ENCODE results near the gene FOXL2.

FOXL2 gene

DNA sequence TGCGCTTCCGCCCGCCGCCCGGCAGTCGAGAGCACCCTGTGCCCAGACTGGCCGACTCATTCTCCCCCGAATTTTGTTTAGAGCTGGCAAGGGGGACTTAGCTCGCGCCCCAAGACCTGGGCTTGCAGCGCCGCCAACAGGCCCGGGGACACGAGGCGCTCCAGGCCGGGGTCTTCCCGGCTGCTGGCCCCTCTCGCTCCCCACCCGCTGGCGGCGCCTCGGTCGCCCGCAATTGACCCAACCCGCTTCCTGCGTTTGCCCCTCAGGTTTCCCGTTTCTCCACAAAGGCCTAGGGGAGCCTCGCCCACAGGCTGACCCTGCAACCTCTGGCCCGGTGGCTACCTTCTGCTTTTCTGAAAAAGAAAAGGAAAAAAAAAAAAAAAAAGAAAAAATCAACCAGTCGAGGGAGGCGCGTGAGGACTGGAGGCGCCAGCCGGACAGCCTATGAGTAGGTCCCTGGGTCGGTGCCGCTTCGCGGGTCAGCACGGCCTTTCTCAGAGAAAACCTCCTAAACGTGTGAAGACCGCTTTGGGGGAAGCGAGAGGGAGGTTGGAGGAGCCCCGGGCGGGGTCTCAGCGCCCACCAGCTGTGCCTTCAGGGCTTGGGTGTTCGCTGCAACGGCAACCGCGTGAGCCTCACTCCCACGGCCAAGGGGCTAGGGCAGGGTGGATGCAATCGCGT, 7.2 kb downstream of the FOXL2 start:
- Histone ChIP-seq H3K4me3 (ENCODE audit: low read length) (no peak overlapping the region), H3K9me3 (ENCODE audit: control insufficient read depth, insufficient read depth, low read length) (no peaks in the 10 kb centered on the region), H3K9me2 (replicated peaks; ENCODE audit: control insufficient read depth, low read length) (no peaks in the 10 kb centered on the region), H3K79me2 (ENCODE audit: control insufficient read depth, low read length) (no peaks in the 10 kb centered on the region), H3K4me1 (ENCODE audit: control insufficient read depth, low read length) (peaks cover 4% of the 10 kb centered on the region; the same call in 1 of the 2 replicates), H3K36me3 (ENCODE audit: control insufficient read depth, low read length) (no peaks in the 10 kb centered on the region), H3K27me3 (ENCODE audit: control insufficient read depth, low read length) (peaks cover 72% of the 10 kb centered on the region), H3F3A (ENCODE audit: control insufficient read depth, insufficient read depth) (no peaks in the 10 kb centered on the region), H3K4me2 (ENCODE audit: low read length) (no peak overlapping the region), H4K20me1 (ENCODE audit: control insufficient read depth, insufficient read depth, low read depth, low read length) (no peaks in the 10 kb centered on the region), H3K27ac (ENCODE audit: low read depth, low read length) (no peak overlapping the region)
- TF ChIP-seq, protein P1, sequence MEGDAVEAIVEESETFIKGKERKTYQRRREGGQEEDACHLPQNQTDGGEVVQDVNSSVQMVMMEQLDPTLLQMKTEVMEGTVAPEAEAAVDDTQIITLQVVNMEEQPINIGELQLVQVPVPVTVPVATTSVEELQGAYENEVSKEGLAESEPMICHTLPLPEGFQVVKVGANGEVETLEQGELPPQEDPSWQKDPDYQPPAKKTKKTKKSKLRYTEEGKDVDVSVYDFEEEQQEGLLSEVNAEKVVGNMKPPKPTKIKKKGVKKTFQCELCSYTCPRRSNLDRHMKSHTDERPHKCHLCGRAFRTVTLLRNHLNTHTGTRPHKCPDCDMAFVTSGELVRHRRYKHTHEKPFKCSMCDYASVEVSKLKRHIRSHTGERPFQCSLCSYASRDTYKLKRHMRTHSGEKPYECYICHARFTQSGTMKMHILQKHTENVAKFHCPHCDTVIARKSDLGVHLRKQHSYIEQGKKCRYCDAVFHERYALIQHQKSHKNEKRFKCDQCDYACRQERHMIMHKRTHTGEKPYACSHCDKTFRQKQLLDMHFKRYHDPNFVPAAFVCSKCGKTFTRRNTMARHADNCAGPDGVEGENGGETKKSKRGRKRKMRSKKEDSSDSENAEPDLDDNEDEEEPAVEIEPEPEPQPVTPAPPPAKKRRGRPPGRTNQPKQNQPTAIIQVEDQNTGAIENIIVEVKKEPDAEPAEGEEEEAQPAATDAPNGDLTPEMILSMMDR (IDR thresholded peaks at IDR 0.05; ENCODE audit: low read depth, low read length, poor library complexity, severe bottlenecking), result no peak
- TF ChIP-seq EZH2phosphoT487 (IDR thresholded peaks at IDR 0.05; ENCODE audit: borderline replicate concordance, low read length), result no peak

DNA sequence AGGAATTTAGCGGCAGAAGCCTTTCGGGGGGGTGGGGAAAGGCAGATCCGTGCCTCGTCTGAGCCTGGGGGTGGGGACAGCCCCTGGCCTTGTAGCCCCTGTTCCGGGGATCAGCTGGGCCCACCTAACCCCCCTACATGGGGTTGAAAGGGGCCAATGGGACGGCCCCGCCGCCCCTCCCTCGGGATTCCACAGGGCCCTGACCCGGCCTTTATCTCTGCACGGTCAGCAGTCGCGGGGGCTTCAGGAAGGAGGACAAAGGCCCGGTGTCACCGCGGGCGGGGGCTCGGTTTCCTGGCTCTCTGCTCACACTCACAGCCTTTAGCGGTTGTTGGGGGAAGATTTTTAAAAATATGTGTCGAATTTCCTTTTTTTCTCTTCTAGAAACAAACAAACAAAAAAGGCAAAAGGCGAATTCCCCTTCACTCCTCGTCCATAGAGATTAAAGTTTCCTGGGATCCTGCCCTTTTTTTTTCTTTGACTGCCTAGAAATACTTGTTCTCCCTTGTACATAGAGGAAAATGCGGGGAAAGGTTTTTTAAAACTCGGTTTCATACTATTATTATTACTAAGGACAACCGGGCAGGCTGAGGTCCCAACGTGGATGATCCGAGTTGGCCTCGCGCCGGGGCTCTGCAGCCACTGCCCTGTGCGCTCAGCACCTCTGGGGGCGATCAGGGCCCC, 7.9 kb downstream of the FOXL2 start:
- H3K27ac ChIP-seq (ENCODE audit: low read depth, low read length), result no peak overlapping the region
- no peaks in the 10 kb centered on the region for H3F3A ChIP-seq (ENCODE audit: control insufficient read depth, insufficient read depth)
- H3K79me2 ChIP-seq (ENCODE audit: control insufficient read depth, low read length), result no peaks in the 10 kb centered on the region
- TF ChIP-seq, protein P1 (IDR thresholded peaks at IDR 0.05; ENCODE audit: low read depth, low read length, poor library complexity, severe bottlenecking), result no peak
- peak; percentile 48; the same call in 1 of the 2 replicates for TF ChIP-seq EZH2phosphoT487 (IDR thresholded peaks at IDR 0.05; ENCODE audit: borderline replicate concordance, low read length)
- peaks cover 4% of the 10 kb centered on the region; the same call in 1 of the 2 replicates for H3K4me1 ChIP-seq (ENCODE audit: control insufficient read depth, low read length)
- no peaks in the 10 kb centered on the region for H3K9me3 ChIP-seq (ENCODE audit: control insufficient read depth, insufficient read depth, low read length)
- no peaks in the 10 kb centered on the region for H4K20me1 ChIP-seq (ENCODE audit: control insufficient read depth, insufficient read depth, low read depth, low read length)
- no peak overlapping the region for H3K4me2 ChIP-seq (ENCODE audit: low read length)
- H3K4me3 ChIP-seq (ENCODE audit: low read length), result no peak overlapping the region
- no peaks in the 10 kb centered on the region for H3K9me2 ChIP-seq (replicated peaks; ENCODE audit: control insufficient read depth, low read length)
- H3K27me3 ChIP-seq (ENCODE audit: control insufficient read depth, low read length), result peaks cover 68% of the 10 kb centered on the region
- H3K36me3 ChIP-seq (ENCODE audit: control insufficient read depth, low read length), result no peaks in the 10 kb centered on the region

DNA sequence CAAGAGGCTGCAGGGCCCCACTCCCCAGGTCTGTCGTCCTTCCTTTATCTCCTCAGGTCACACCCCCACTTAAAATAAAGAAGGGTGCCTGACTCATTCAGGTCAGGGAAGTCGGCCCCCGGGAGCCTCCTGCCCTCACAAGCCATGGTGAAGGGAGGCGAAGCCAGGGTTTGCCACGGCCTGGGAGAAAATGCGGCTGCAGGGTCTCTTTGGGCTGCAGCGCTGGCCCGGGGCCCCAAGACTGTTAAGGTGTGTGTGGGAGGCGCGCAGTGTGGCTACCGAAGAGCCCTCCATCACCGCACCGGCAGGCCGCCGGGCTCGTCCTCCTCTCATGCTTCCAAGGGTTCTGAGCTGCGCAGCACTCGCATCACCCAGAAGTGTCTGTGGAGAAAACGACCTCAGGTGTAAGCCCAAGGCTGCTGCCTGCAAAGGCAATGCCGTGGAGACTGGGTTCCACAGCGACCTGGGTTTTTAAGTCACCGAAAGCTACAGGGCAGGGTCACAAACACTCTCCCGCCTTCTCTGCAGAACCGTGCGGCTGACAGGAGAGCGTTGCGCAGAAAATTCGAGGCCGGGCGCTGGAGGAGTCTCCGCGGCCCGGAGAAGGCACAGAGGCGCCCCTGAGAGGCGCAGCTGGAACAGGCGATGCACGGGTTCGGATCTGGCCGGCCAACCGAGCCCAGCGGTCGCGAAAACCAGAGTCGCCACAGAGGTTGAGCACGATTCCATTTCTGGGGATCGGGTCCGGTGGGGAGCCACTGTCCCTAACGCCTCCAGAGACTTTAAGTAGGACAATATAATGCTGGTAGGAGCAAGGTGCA, 8.7 kb downstream of the FOXL2 start:
- Histone ChIP-seq H3F3A (ENCODE audit: control insufficient read depth, insufficient read depth) (no peaks in the 10 kb centered on the region), H3K27ac (ENCODE audit: low read depth, low read length) (no peak overlapping the region), H3K9me3 (ENCODE audit: control insufficient read depth, insufficient read depth, low read length) (no peaks in the 10 kb centered on the region), H3K36me3 (ENCODE audit: control insufficient read depth, low read length) (no peaks in the 10 kb centered on the region), H3K4me3 (ENCODE audit: low read length) (no peak overlapping the region), H3K9me2 (replicated peaks; ENCODE audit: control insufficient read depth, low read length) (no peaks in the 10 kb centered on the region), H3K27me3 (ENCODE audit: control insufficient read depth, low read length) (peaks cover 60% of the 10 kb centered on the region), H3K4me2 (ENCODE audit: low read length) (no peak overlapping the region), H3K4me1 (ENCODE audit: control insufficient read depth, low read length) (peaks cover 4% of the 10 kb centered on the region; the same call in 1 of the 2 replicates), H4K20me1 (ENCODE audit: control insufficient read depth, insufficient read depth, low read depth, low read length) (no peaks in the 10 kb centered on the region), H3K79me2 (ENCODE audit: control insufficient read depth, low read length) (no peaks in the 10 kb centered on the region)
- no peak; the same call in 1 of the 2 replicates for TF ChIP-seq EZH2phosphoT487 (IDR thresholded peaks at IDR 0.05; ENCODE audit: borderline replicate concordance, low read length)
- TF ChIP-seq, protein P1 (IDR thresholded peaks at IDR 0.05; ENCODE audit: low read depth, low read length, poor library complexity, severe bottlenecking), result no peak

Measured in DOHH2 (cell line).